HTR-8/SVneo (cell line): ENCODE data around the gene ARIH2.
A peak's percentile ranks its signal among the peaks of the same experiment; 100 is the strongest.
"Not testable (repeated sequence)": the region's sequence is repeated elsewhere in the genome, so short reads cannot be mapped to it uniquely, and the experiment has no call there.

ENCODE experiments used
- DNase-seq: peaks from one replicate; pipeline ENCODE4 v3.0.0; 2011; ENCODE audit warnings: low spot score, mixed read lengths; ENCODE audit not compliant: insufficient read length
- FAIRE-seq: peaks from 2 replicates; lab custom pipeline; 2011; peaks lifted over from hg19 to GRCh38; lab: Jason Lieb, UNC

ARIH2 gene

DNA sequence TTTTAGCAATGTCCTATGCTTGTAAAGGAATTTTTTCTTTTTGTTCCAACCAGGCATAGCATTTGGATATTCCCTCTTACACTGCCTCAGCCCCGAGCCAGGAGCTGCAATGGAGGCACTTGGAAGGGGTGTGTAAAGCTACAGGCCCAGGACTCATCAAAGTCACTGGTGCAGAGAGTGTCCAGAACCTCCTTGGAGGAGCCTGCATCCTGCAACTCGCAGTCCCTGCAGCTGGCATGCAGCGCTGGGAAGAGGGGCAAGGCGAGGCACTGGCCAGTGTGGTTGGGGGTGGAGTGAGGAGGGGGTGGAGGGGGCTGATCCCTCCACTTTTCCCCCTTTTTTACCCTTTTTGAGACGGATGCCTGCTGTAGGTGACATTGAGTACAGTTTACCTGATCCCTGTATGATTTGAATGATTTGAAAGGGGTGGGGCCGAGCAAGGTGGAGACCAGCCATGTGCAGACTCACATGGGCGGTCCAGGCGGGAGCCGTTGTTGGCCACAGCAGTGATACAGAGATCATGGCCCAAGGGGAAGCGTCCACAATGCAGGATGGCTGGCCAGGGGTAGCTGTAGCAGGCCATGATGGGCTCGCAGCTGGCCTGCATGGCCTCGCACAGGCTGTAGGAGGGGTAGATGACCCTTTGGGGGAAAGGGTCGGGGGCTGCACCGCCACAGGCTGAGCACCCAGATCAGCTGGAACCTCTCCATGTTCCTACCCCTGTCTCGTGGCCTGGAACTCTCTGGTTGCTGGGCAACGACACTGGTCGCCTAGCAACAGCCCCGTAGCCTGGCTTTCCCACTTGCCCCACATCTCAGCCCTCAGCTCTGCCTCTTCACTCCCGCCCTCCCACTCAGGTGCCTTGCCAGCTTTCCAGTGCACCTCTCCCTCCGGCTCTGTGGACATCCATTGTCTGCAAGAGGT is 79.3 kb downstream of the ARIH2 start:
- DNase-seq: no peak
- no peak for FAIRE-seq

DNA sequence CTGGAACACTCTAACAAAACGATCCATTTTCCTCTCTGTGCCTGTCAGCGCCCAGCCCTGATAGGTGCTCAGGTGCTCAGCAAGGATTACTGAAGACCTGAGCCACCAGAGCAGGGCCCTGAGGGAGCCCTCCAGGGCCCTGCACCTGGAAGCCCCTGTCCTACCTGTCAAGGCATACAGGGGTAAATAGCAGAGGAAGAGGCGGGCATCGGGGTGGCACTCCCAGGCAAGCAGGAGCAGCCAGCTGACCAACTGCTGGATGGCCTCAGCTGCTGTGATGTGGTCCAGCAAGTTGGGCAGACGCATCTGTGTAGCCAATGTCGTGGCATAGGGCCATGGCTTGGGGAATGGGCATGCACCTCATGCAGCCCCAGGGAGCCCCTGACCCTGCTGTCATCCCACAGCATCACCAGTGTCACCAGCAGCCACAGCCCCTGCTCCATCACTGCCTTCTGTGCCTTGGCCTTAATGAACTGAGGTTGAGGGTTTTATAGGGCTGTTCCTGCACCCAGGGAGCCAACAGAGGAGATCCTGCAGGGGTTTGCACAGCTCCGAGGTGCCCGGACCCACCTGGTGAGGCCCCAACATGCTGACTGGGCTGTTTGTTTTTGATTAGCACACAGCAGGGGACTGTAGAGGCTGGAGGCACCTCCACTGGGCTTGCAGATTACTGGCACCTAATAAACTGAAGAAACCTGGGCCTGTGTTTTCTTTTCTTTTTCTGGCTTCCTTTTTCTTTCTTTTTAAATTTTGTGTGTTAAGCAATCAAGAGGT is 80.6 kb downstream of the ARIH2 start:
- DNase-seq (no peak), FAIRE-seq (no peak)

DNA sequence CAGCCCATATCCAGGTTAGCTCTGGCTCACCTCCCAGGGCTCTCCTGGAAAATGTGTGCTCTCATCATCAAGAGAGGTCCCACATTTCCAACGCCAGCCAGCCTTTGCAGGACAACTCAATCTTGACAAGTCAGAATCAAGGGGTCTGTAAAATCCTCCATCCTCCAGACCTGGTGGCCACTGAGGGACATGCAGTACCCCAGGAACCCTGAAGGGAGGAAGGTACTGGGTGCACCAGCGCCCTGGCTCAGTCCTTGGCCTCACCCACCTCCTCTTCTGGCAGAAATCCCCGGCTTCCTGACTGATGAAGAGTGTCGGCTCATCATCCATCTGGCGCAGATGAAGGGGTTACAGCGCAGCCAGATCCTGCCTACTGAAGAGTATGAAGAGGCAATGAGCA is 82.5 kb downstream of the ARIH2 start:
- DNase-seq: no peak
- FAIRE-seq: no peak

DNA sequence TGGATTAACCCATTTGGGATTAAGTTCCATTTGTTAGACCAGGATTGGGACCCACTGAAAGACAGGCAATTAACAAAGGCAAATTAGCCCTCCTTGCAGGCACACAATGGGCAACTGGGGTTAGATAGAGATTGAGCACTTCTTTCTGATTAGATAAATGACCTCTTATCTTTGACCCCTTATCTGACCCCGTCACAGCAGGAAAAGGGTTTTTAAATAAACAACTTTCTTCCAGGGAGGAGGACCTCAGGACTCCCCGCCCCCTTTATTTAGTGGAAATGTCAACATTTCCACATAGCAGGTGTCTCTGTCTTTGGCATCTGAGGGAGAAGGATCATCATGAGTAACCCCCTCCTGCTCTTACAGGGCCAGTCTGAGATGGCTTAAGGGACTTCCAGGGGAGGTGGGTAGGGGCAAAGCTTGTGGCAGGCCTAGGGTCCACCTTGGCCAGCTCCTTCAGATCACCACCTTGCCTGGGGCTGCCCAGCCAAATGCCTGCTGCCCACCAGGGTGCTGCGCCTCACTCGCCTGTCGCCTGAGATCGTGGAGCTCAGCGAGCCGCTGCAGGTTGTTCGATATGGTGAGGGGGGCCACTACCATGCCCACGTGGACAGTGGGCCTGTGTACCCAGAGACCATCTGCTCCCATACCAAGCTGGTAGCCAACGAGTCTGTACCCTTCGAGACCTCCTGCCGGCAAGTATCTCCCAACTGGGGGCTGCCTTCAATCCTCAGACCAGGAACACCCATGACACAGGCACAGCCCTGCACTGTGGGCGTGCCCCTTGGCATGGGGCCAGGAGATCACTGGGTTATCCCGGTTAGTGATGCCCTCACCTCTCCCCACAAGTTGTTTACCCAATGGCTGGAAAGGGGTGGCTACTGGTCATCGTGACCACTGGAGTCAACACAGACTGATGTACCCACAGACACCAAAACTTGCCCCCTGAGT is 86.0 kb downstream of the ARIH2 start:
- peak; percentile 4 for FAIRE-seq

DNA sequence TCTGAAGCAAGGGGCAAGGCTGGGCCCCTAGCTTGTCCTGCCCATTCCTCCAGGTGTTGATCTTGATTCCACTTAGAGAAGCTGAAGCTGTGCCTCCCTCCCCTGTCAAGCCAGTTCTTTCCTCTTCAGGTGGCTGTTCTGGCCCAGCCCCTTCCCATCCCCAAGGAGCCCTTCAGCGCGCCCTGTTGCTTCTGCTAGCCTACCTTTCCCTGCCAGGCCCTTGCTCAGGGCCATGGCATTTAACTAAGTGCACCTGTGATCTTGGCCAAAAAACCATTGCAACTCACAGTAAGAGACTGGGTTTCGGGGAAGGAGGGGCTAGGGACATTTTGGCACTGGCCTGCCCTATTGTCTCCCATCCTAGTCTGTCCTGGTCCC is 86.7 kb downstream of the ARIH2 start:
- no peak for FAIRE-seq
- no peak for DNase-seq

More for the DNA sequence above, 86.0 kb downstream of the ARIH2 start:
- no peak for DNase-seq

DNA sequence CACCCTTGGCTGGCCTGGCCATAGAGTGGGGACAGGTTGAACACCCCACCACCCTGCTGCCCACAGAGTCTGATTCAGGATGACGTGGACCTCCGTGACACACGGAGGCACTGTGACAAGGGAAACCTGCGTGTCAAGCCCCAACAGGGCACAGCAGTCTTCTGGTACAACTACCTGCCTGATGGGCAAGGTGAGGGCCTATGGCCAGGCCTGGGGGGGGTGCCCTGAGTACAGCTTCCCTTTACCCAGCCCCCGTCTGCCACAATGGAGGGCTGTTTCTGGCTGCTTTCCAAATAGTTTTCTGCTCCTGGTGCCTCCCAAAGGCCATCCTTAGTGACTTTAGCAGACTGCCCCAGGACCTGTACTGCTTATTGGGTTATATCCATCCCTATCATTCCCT is 87.4 kb downstream of the ARIH2 start:
- DNase-seq (no peak), FAIRE-seq (peak; percentile 58)

DNA sequence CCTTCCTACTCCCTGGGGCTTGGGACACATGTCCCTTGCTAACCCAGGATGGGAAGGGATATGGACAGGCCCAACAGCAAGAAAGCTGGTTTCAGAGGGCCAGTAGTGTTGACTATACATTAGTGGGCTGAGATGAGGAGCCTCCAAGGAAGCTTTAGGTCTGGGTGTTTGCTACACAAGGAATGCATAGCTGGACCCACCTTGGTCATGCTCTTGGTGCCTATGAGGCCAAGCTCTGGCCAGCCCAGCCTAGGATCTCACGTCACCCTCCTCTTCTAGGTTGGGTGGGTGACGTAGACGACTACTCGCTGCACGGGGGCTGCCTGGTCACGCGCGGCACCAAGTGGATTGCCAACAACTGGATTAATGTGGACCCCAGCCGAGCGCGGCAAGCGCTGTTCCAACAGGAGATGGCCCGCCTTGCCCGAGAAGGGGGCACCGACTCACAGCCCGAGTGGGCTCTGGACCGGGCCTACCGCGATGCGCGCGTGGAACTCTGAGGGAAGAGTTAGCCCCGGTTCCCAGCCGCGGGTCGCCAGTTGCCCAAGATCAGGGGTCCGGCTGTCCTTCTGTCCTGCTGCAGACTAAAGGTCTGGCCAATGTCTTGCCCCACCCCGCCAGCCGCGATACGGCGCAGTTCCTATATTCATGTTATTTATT is 87.9 kb downstream of the ARIH2 start:
- no peak for FAIRE-seq
- no peak for DNase-seq

DNA sequence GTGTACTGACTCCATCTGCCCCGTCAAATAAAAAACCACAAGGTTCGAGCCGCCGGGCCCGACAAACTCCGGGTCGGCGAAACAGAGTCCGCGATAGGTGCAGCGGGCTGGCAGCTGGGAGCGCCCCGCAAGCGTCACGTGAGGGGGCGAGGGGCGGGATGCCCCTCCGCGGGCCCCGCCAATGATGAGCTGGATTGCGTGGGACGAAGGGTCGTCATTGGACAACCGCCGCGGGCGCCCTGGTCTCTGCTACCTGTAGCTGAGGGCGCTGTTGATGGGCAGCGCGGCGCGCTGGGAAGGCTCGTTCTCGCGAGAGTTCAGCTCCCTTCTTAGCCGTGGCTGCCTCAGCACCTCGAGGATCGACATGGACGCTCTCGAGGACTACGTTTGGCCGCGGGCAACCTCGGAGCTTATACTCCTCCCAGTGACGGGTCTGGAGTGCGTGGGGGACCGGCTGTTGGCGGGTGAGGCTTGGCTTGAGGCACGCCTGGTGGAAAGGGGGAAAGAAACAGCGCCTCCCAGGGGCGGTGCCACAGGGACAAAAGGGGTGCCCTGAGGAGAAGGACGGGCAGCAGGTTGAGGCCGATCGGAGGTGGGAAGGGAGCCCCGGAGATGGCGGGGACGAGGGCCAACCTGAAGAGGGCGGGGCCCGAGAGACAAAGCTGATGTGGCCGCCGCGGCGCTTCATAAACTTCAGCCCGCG is 88.6 kb downstream of the ARIH2 start, which contains the start of gene WDR6:
Gene WDR6, plus strand, starts transcription at position 324 of the 703 bp plus-strand sequence. Its CDS starts 41 bp downstream, at position 365.
- FAIRE-seq (peak; percentile 97), DNase-seq (peak; percentile 96)

DNA sequence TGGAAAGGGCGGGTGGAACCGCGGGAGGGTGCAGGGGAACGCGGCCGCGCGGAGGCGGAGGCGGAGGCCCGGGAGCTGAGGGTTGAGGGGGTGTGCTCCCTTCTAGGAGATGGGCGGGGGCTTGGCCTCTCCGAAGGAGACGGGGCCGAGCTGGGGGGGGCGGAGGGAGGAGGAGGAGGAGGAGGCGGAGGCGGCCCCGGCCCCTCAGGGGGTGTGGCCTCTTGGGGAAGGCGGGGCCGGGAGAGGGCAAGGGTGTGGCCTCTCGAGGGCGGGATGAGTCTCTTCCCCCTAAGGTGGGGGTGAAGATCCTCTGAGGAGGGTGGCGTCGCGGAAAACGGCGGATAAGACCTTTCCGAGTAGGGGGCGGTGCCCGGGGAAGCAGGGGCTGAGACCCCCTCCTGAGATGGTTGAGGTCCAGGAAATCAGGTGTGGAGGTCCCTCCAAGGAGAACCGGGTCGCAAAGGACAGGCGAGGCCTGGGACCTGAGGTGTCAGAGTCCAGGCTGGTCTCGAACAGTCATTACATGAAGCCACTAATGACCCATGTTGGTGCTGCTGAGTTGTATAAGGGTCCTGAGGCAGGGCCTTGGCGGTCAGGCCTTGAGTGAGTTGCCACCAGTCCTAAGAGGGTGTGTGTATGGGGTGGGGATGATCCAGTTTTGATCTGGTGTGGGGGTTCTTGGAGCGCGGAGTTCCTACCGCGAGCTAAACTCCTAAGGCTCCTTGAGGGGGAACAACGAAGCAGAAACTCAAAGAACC is 89.3 kb downstream of the ARIH2 start:
- DNase-seq (peak; percentile 73), FAIRE-seq (no peak)

DNA sequence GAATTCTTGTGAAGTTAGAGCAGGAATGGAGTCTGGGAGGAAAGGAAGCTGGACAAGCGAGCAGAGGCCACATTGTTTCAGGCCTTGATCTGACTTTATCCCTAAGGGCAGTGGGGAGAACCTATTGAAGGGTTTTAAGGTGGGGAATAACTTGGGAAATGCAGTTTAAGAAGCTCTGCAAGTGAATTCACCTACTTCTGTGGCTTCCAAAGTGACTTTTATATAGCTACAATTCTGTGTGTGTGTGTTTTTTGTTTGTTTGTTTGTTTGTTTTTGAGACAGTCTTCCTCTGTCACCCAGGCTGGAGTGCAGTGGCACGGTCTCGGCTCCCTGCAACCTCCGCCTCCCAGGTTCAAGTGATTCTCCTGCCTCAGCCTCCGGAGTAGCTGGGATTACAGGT is 90.0 kb downstream of the ARIH2 start:
- FAIRE-seq: not testable (repeated sequence)

DNA sequence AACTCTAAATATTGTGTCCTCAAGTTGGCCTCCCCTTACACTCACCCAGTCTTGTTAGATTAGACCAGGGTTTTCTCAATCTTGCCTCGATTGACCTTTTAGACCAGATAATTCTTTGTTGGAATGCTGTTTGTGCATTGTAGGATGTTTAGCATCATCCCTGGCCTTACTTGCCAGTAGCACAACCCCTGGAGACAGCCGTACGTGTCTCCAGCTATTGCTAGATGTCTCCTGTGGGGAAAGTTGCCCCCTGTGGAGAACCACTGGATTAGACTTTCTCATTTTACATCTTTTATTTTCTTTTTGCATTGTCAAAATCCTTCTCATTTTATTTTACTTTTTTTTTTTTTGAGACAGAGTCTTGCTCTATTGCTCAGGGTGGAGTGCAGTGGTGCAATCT is 90.8 kb downstream of the ARIH2 start:
- DNase-seq (no peak), FAIRE-seq (no peak)

More for the DNA sequence above, 90.0 kb downstream of the ARIH2 start:
- not testable (repeated sequence) for DNase-seq

DNA sequence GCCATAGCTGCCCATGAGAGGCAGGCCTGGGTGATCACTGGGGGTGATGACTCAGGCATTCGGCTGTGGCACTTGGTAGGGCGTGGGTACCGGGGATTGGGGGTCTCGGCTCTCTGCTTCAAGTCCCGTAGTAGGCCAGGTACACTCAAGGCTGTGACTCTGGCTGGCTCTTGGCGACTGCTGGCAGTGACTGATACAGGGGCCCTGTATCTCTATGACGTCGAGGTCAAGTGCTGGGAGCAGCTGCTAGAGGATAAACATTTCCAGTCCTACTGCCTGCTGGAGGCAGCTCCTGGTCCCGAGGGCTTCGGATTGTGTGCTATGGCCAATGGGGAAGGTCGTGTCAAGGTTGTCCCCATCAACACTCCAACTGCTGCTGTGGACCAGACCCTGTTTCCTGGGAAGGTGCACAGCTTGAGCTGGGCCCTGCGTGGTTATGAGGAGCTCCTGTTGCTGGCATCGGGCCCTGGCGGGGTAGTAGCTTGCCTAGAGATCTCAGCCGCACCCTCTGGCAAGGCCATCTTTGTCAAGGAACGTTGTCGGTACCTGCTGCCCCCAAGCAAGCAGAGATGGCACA is 93.9 kb downstream of the ARIH2 start:
- FAIRE-seq (no peak), DNase-seq (no peak)

DNA sequence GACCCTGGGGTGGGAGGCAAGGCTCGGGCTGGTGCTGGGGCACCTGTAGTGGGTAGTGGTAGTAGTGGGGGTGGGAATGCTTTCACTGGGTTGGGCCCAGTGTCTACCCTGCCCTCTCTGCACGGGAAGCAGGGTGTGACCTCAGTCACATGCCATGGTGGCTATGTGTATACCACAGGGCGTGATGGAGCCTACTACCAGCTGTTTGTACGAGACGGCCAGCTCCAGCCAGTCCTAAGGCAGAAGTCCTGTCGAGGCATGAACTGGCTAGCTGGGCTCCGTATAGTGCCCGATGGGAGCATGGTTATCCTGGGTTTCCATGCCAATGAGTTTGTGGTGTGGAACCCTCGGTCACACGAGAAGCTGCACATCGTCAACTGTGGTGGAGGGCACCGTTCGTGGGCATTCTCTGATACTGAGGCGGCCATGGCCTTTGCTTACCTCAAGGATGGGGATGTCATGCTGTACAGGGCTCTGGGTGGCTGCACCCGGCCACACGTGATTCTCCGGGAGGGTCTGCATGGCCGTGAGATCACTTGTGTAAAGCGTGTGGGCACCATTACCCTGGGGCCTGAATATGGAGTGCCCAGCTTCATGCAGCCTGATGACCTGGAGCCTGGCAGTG is 94.6 kb downstream of the ARIH2 start:
- no peak for FAIRE-seq
- DNase-seq: no peak

DNA sequence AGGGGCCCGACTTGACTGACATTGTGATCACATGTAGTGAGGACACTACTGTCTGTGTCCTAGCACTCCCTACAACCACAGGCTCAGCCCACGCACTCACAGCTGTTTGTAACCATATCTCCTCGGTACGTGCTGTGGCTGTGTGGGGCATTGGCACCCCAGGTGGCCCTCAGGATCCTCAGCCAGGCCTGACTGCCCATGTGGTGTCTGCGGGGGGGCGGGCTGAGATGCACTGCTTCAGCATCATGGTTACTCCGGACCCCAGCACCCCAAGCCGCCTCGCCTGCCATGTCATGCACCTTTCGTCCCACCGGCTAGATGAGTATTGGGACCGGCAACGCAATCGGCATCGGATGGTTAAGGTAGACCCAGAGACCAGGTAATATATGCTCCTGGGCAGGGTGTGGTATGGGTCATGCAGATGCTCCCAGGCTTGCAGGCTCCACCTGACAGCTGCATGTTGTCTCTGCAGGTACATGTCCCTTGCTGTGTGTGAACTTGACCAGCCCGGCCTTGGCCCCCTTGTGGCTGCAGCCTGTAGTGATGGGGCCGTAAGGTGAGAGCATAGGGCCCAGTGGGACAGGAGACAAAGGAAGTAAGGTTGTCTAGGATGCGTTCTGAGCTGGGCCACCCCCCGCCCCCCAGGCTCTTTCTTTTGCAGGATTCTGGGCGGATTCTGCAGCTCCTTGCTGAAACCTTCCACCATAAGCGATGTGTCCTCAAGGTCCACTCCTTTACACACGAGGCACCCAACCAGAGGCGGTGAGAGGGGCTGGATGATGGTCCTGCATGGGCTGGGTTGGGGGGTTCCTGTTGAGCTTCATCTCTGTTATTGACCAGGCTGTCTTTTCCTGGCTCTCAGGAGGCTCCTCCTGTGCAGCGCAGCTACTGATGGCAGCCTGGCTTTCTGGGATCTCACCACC is 95.4 kb downstream of the ARIH2 start:
- DNase-seq (no peak), FAIRE-seq (no peak)

DNA sequence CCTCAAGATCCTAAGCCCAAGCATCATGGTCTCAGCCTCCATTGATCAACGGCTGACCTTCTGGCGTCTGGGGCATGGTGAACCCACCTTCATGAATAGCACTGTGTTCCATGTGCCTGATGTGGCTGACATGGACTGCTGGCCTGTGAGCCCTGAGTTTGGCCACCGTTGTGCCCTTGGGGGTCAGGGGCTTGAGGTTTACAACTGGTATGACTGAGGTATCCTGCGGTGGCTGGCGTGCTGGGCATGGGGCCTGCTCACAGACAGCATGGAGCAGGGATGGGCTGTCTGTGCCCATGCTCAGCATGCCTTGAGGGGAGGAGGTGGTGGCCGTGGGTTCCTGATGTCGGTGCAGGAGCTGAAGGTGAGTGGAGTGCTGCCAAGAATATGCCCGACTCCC is 96.4 kb downstream of the ARIH2 start:
- DNase-seq (no peak), FAIRE-seq (no peak)

DNA sequence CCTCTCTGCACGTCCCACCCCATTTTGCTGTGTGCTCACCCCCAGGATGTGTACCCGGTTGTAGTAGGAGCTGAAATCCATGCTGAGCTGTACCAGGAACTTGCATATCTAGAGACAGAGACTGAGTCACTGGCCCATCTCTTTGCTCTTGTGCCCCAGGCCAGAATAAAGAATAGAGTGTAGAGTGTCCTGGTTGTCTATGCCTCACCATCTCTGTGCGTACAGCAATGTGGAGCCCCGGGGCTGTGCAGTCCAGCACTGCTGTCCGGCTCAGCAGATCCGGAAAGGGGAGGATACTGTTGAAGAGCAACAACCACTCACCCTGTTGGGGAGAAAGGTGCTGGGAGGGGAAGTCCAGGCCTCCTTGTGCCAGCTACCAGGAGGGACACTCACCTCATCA is 97.1 kb downstream of the ARIH2 start:
- DNase-seq (no peak), FAIRE-seq (no peak)
